Muscle of leg (tissue), 11 donors: Measurements from ENCODE around the gene ADGRV1. TPM values are rescaled to one million over a fixed set of nuclear protein-coding genes. Genes with fewer than 3 reads are reported as not detected.
"Not testable (repeated sequence)": the region's sequence is repeated elsewhere in the genome, so short reads cannot be mapped to it uniquely, and the experiment has no call there.

ENCODE experiments used
- DNase-seq: peaks from one replicate; pipeline ENCODE4 v3.0.0; 2013
- H3K27ac ChIP-seq: one replicate; pipeline ENCODE4 v1.5.1; 2013; ENCODE audit warnings: mild to moderate bottlenecking, low read length, control low read depth
- H3K27me3 ChIP-seq: one replicate; pipeline ENCODE4 v1.6.1; 2013; ENCODE audit warnings: low read length; ENCODE audit not compliant: control insufficient read depth, insufficient read depth
- H3K36me3 ChIP-seq: one replicate; pipeline ENCODE4 v1.6.1; 2013; ENCODE audit warnings: low read length; ENCODE audit not compliant: control insufficient read depth, insufficient read depth
- H3K4me1 ChIP-seq: one replicate; pipeline ENCODE4 v1.6.1; 2013; ENCODE audit warnings: low read length; ENCODE audit not compliant: control insufficient read depth, insufficient read depth
- H3K4me3 ChIP-seq: one replicate; pipeline ENCODE4 v1.5.1; 2013; ENCODE audit warnings: low read length, control low read depth
- H3K9me3 ChIP-seq: replicated peaks from 2 replicates; pipeline ENCODE4 v1.6.1; 2013; ENCODE audit warnings: low read depth, low read length; ENCODE audit not compliant: control insufficient read depth
- WGBS: methylation state at CpG from one replicate; pipeline ENCODE4 v1.1.5; 2013; ENCODE audit warnings: missing lambda C conversion rate; ENCODE audit not compliant: insufficient coverage; 5-methylcytosine and 5-hydroxymethylcytosine counted together
- polyA plus RNA-seq, 8 donors: library from polyadenylated mRNA; unstranded; fragments of 120-200 nt; gene quantifications; one replicate each; pipeline versions ENCODE4 v1.2.1 to v1.2.3, GENCODE V29; 2013; ENCODE audit warnings: inconsistent platforms in 1 of 8, low replicate concordance in 1 of 8; ENCODE audit not compliant: insufficient read length in 8 of 8, insufficient read depth in 1 of 8
- total RNA-seq: library from RNA; stranded (reverse); fragments of 120-200 nt; gene quantifications from one replicate; pipeline ENCODE4 v1.2.4, GENCODE V29; 2013

Gene ADGRV1
- total and polyA plus RNA-seq, 9 donors: 0.49 to 2.5 (median 0.88) TPM

GRCh38 chr5:90658620-90659019 is 100.0 kb downstream of the ADGRV1 start:
- no peaks in the 10 kb centered on the region for H3K9me3 ChIP-seq
- H3K4me3 ChIP-seq: no peak overlapping the region
- no peaks in the 10 kb centered on the region for H3K27me3 ChIP-seq
- DNase-seq: no peak
- H3K36me3 ChIP-seq: no peaks in the 10 kb centered on the region
- no peaks in the 10 kb centered on the region for H3K4me1 ChIP-seq
- H3K27ac ChIP-seq: no peak overlapping the region
- WGBS: no CpG with 5 or more reads among the region's 2 CpGs

- not testable (repeated sequence) for H3K27me3 ChIP-seq, H3K27ac ChIP-seq, DNase-seq, H3K4me1 ChIP-seq, H3K9me3 ChIP-seq, H3K36me3 ChIP-seq, H3K4me3 ChIP-seq
- WGBS: 85% methylated on average over 14 of the region's 21 CpGs
Observed at GRCh38 chr5:90668079-90668565, 109.5 kb downstream of the ADGRV1 start.

DNA sequence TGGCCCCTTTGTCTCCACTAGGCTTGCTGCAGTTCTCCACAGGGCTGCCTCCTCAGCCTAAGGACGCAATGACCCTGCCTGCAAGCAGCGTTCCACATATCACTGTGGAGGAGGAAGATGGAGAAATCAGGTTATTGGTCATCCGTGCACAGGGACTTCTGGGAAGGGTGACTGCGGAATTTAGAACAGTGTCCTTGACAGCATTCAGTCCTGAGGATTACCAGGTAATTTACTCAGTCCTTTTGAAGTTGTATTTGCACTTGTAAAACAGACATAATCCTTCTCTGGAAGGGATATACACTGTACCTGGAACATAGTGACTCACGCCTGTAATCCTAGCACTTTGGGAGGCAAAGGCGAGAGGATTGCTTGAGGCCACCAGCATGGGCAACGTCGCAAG is 116.6 kb downstream of the ADGRV1 start:
- Histone ChIP-seq H3K27ac (no peak overlapping the region), H3K27me3 (no peaks in the 10 kb centered on the region), H3K9me3 (no peaks in the 10 kb centered on the region), H3K4me1 (no peaks in the 10 kb centered on the region), H3K36me3 (no peaks in the 10 kb centered on the region), H3K4me3 (no peak overlapping the region)
- DNase-seq: no peak
- 73% methylated on average over 4 of the region's 8 CpGs for WGBS

GRCh38 chr5:90680921-90681563 is 122.4 kb downstream of the ADGRV1 start:
- Histone ChIP-seq H3K27me3 (no peaks in the 10 kb centered on the region), H3K27ac (no peak overlapping the region), H3K4me3 (no peak overlapping the region), H3K36me3 (no peaks in the 10 kb centered on the region), H3K9me3 (no peaks in the 10 kb centered on the region), H3K4me1 (no peaks in the 10 kb centered on the region)
- no CpG with 5 or more reads among the region's 4 CpGs for WGBS
- no peak for DNase-seq

DNA sequence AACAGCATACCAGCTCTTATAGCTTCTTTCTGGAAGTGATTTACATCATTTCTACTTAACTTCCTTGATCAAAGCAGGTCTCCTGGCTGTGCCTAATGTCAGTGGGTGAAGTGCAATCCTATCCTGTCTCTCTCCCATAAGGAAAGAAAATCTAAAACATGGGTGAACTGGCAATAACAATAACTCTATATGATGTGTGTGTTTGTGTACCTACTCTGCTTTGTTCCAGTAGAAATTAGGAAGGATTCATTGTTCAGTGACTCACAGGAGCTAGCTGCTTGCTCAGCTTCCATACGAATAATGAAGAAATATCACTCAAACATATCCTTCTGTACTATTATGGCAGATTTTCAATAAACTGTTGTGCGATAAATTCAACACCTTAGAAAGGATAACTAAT is 123.7 kb downstream of the ADGRV1 start:
- WGBS: no CpG with 5 or more reads among the region's 2 CpGs
- Histone ChIP-seq H3K4me3 (no peak overlapping the region), H3K27me3 (no peaks in the 10 kb centered on the region), H3K4me1 (no peaks in the 10 kb centered on the region), H3K36me3 (no peaks in the 10 kb centered on the region), H3K27ac (no peak overlapping the region), H3K9me3 (no peaks in the 10 kb centered on the region)
- DNase-seq: no peak

DNA sequence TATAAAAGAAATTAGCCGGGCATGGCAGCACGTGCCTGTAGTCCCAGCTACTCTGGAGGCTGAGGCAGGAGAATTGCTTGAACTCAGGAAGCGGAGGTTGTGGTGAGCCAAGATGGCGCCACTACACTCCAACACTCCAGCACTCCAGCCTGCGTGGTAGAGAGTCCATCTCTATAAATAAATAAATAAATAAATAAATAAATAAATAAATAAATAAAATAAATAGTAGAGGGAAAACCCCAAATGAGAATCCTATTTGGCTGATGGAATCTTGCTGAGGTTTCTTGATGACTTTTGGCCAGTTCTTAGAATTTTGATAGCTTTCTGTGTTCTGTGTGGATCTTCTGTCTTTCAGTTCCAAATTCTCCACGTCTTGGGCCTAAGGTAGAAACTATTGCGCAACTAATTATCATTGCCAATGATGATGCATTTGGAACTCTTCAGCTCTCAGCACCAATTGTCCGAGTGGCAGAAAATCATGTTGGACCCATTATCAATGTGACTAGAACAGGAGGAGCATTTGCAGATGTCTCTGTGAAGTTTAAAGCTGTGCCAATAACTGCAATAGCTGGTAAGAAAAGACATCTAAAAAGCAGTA is 126.9 kb downstream of the ADGRV1 start:
- Histone ChIP-seq H3K27ac (no peak overlapping the region), H3K9me3 (no peaks in the 10 kb centered on the region), H3K4me1 (no peaks in the 10 kb centered on the region), H3K4me3 (no peak overlapping the region), H3K27me3 (no peaks in the 10 kb centered on the region), H3K36me3 (no peaks in the 10 kb centered on the region)
- no CpG with 5 or more reads among the region's 8 CpGs for WGBS
- no peak for DNase-seq

DNA sequence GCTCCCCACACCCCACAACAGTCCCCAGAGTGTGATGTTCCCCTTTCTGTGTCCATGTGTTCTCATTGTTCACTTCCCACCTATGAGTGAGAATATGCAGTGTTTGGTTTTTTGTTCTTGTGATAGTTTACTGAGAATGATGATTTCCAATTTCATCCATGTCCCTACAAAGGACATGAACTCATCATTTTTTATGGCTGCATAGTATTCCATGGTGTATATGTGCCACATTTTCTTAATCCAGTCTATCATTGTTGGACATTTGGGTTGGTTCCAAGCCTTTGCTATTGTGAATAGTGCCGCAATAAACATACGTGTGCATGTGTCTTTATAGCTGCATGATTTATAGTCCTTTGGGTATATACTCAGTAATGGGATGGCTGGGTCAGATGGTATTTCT is 127.8 kb downstream of the ADGRV1 start:
- no CpG with 5 or more reads among the region's 2 CpGs for WGBS
- not testable (repeated sequence) for H3K27me3 ChIP-seq, DNase-seq, H3K4me1 ChIP-seq, H3K27ac ChIP-seq, H3K9me3 ChIP-seq, H3K4me3 ChIP-seq, H3K36me3 ChIP-seq

- not testable (repeated sequence) for H3K36me3 ChIP-seq
- WGBS: no CpG with 5 or more reads among the region's 3 CpGs
Observed at GRCh38 chr5:90687458-90687857, 128.9 kb downstream of the ADGRV1 start.

DNA sequence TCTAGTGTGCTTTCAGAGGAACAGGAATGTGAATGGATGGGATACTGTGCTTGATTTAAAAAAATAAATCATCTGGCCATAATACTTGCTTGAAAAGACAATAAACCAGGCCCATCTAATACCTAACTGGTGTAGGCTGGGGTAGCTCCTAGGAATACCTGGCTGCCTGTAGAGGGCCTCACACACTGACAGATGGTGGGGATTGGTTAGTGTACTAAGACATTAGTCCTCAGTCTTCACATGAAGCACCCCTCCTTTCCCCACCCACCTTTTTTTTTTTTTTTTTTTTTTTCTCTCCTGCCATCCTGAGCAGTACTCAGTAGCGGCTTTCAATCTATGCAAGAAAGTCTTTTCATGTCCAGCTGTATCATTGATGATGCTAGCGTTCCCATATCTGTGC is 130.5 kb downstream of the ADGRV1 start:
- no peak overlapping the region for H3K27ac ChIP-seq
- no peaks in the 10 kb centered on the region for H3K27me3 ChIP-seq
- no peaks in the 10 kb centered on the region for H3K4me1 ChIP-seq
- H3K36me3 ChIP-seq: no peaks in the 10 kb centered on the region
- no peaks in the 10 kb centered on the region for H3K9me3 ChIP-seq
- WGBS: no CpG with 5 or more reads among the region's 2 CpGs
- no peak for DNase-seq
- H3K4me3 ChIP-seq: no peak overlapping the region

More at GRCh38 chr5:90687458-90687857, 128.9 kb downstream of the ADGRV1 start:
- not testable (repeated sequence) for H3K27ac ChIP-seq, H3K4me1 ChIP-seq, H3K27me3 ChIP-seq, DNase-seq, H3K9me3 ChIP-seq, H3K4me3 ChIP-seq

DNA sequence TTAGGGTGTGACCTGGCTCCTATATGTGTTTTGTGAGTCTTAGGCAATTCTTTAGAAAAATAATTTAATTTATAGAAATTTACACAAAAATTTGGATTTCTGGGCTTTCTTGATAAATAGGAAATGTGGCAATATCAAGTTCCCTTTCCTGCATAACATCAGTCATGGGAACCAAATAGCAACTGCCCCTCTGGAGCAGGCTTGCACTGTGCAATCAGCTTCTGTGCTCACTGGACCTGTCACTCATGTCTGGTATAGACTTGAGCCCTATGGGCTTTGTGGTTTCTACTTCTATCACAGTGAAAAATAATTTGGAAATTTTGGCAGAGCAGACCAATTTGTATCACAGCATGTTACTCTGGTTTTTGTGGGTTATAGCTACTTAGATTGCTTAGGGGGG is 131.7 kb downstream of the ADGRV1 start:
- Histone ChIP-seq H3K4me3 (no peak overlapping the region), H3K9me3 (no peaks in the 10 kb centered on the region), H3K36me3 (no peaks in the 10 kb centered on the region), H3K27me3 (no peaks in the 10 kb centered on the region), H3K27ac (no peak overlapping the region), H3K4me1 (no peaks in the 10 kb centered on the region)
- no peak for DNase-seq

DNA sequence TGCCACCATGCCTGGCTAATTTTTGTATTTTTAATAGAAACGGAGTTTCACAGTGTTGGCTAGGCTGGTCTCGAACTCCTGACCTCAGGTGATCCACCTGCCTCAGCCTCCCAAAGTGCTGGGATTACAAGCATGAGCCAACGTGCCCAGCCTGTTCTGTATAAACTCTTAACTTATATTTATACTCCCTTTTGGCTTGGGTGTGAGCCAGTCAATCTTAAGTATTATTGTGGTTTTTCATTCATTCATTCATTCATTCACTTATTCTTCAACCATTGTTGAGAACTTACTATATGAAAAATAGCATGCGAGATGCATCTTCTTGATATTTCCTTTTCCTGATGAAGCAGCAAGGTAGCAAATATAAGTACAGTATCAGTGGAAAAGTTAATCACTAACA is 132.9 kb downstream of the ADGRV1 start:
- Histone ChIP-seq H3K4me3 (no peak overlapping the region), H3K36me3 (no peaks in the 10 kb centered on the region), H3K4me1 (no peaks in the 10 kb centered on the region), H3K27ac (no peak overlapping the region), H3K27me3 (no peaks in the 10 kb centered on the region), H3K9me3 (no peaks in the 10 kb centered on the region)
- no peak for DNase-seq
- WGBS: no CpG with 5 or more reads among the region's 4 CpGs
